Muscle layer of duodenum (tissue), 2 donors: ENCODE results near the gene LCA5L.

ENCODE experiments used
- H3K27ac ChIP-seq: one replicate; pipeline ENCODE4 v1.7.0; 2013; ENCODE audit warnings: mild to moderate bottlenecking, low read length
- H3K27me3 ChIP-seq: one replicate; pipeline ENCODE4 v1.7.0; 2013; ENCODE audit warnings: low read depth, mild to moderate bottlenecking, control low read depth, low read length
- H3K36me3 ChIP-seq, 2 donors: one replicate each; pipeline ENCODE4 v1.7.0; 2013; ENCODE audit warnings: low read length in 2 of 2, control low read depth in 1 of 2, mild to moderate bottlenecking in 1 of 2; ENCODE audit not compliant: insufficient read depth in 2 of 2, control insufficient read depth in 1 of 2
- H3K4me1 ChIP-seq, 2 donors: one replicate each; pipeline ENCODE4 v1.7.0; 2013; ENCODE audit warnings: low read length in 2 of 2, mild to moderate bottlenecking in 2 of 2, control low read depth in 1 of 2, moderate library complexity in 1 of 2; ENCODE audit not compliant: insufficient read depth in 2 of 2, control insufficient read depth in 1 of 2
- H3K4me3 ChIP-seq, 2 donors: one replicate each; pipeline ENCODE4 v1.7.0; 2013; ENCODE audit warnings: low read length in 2 of 2, low read depth in 1 of 2, mild to moderate bottlenecking in 1 of 2
- H3K9me3 ChIP-seq, 2 donors: one replicate each; pipeline ENCODE4 v1.7.0; 2013; ENCODE audit warnings: low read length in 2 of 2, control low read depth in 1 of 2, mild to moderate bottlenecking in 1 of 2; ENCODE audit not compliant: control insufficient read depth in 1 of 2
- donor health status: healthy.

LCA5L gene

DNA sequence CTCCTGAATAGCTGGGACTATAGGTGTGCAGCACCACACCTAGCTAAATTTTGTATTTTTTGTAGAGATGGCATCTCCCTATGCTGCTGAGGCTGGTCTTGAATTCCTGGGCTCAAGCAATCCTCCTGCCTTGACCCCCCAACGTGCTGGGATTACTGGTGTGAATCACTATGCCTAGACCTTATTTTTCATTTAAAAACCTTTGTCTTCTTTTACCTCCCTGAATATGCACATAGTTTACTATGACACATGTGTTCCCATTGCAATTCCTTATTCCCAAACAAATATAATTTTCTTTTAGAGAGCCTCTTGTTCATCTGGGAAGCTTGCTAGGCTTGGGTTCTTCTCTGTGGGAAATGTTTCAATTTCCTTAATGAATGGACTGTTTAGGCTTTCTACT, 23.0 kb upstream of the LCA5L start:
- H3K4me1 ChIP-seq: no peaks in the 10 kb centered on the region
- no peaks in the 10 kb centered on the region for H3K9me3 ChIP-seq
- H3K4me3 ChIP-seq: no peak overlapping the region
- H3K36me3 ChIP-seq: peaks cover 0 to 6% of the 10 kb centered on the region in 2 donors
- H3K27me3 ChIP-seq: no peaks in the 10 kb centered on the region
- H3K27ac ChIP-seq: no peak overlapping the region

DNA sequence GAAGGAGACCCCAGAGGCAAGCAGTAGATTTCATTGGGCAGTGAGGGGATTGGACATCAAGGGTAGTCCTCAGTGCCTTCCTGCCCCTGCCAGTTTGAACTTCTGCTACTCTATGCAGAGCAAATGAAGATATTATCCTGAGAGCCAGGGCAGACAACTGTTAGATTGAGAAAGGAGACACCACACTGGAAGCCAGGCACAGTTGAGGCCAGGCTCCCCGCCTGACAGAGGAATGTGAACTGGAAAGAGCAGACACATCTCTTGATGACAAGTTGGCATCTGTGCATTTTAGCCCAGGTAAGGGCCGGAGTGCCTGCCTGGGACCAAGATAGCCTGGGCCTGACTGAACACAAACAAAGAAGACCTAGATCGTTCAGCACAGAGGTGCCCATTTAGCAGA, 22.2 kb upstream of the LCA5L start:
- H3K27me3 ChIP-seq: no peaks in the 10 kb centered on the region
- no peak overlapping the region for H3K27ac ChIP-seq

GRCh38 chr21:39466584-39466983, 21.0 kb upstream of the LCA5L start:
- Histone ChIP-seq H3K9me3 (no peaks in the 10 kb centered on the region), H3K27ac (no peak overlapping the region), H3K27me3 (no peaks in the 10 kb centered on the region), H3K4me3 (no peak overlapping the region), H3K36me3 (peaks cover 0 to 9% of the 10 kb centered on the region in 2 donors), H3K4me1 (no peaks in the 10 kb centered on the region)

More for the DNA sequence above, 22.2 kb upstream of the LCA5L start:
- Histone ChIP-seq H3K36me3 (peaks cover 0 to 9% of the 10 kb centered on the region in 2 donors), H3K9me3 (no peaks in the 10 kb centered on the region), H3K4me3 (no peak overlapping the region), H3K4me1 (no peaks in the 10 kb centered on the region)

- Histone ChIP-seq H3K36me3 (peaks cover 0 to 9% of the 10 kb centered on the region in 2 donors), H3K4me1 (no peaks in the 10 kb centered on the region), H3K4me3 (no peak overlapping the region), H3K9me3 (no peaks in the 10 kb centered on the region), H3K27me3 (no peaks in the 10 kb centered on the region), H3K27ac (no peak overlapping the region)
These were observed 17.7 kb upstream of the LCA5L start for GRCh38 chr21:39463308-39463707.

- Histone ChIP-seq H3K9me3 (no peaks in the 10 kb centered on the region), H3K4me3 (no peak overlapping the region), H3K27me3 (no peaks in the 10 kb centered on the region), H3K4me1 (no peaks in the 10 kb centered on the region), H3K27ac (no peak overlapping the region), H3K36me3 (peaks cover 0 to 9% of the 10 kb centered on the region in 2 donors)
These were observed 15.8 kb upstream of the LCA5L start for GRCh38 chr21:39461419-39461818.

GRCh38 chr21:39456665-39457064, 11.1 kb upstream of the LCA5L start:
- no peak overlapping the region for H3K27ac ChIP-seq
- H3K27me3 ChIP-seq: no peaks in the 10 kb centered on the region
- no peaks in the 10 kb centered on the region for H3K36me3 ChIP-seq
- no peaks in the 10 kb centered on the region for H3K4me1 ChIP-seq
- no peak overlapping the region for H3K4me3 ChIP-seq
- no peaks in the 10 kb centered on the region for H3K9me3 ChIP-seq

- Histone ChIP-seq H3K4me1 (no peaks in the 10 kb centered on the region), H3K9me3 (no peaks in the 10 kb centered on the region), H3K27me3 (no peaks in the 10 kb centered on the region), H3K27ac (no peak overlapping the region), H3K36me3 (no peaks in the 10 kb centered on the region), H3K4me3 (no peak overlapping the region)
These were observed 9.5 kb upstream of the LCA5L start for GRCh38 chr21:39454949-39455668.

DNA sequence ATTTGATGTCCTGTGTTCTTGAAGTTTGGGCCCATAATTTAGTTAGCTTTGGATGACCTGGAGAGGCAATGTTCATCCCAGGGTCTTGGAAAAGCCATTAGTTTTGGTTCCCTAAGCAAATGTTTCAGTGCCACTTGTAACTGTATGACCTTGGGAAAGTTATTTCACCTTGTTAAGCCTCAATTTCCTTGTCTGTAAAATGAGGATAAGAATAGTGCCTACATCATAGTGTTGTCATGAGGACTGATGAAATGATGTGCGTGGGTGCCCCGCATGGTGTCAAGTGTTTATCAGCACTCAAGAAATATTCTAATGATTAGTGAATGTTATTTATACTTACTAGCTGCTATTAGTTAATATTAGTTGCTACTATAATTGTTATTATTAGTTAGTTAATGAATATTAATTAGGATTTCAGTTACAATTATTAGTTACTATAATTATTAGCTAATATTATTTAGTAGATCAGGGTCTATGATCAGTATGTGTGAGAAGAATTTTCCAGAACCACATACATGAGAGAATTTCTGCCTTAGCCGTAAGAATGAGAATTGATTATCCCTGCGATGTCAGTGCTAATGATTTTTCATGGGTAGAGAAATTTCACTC, 8.1 kb upstream of the LCA5L start:
- H3K9me3 ChIP-seq: no peaks in the 10 kb centered on the region
- no peaks in the 10 kb centered on the region for H3K4me1 ChIP-seq
- no peaks in the 10 kb centered on the region for H3K27me3 ChIP-seq
- H3K4me3 ChIP-seq: no peak overlapping the region
- no peaks in the 10 kb centered on the region for H3K36me3 ChIP-seq
- no peak overlapping the region for H3K27ac ChIP-seq

GRCh38 chr21:39452970-39453342, 7.4 kb upstream of the LCA5L start:
- H3K27me3 ChIP-seq: no peaks in the 10 kb centered on the region
- peak overlapping the region in 1 of 2 donors; percentile 17 for H3K4me3 ChIP-seq
- H3K9me3 ChIP-seq: no peaks in the 10 kb centered on the region
- no peaks in the 10 kb centered on the region for H3K4me1 ChIP-seq
- peak overlapping the region; percentile 83 for H3K27ac ChIP-seq
- no peaks in the 10 kb centered on the region for H3K36me3 ChIP-seq

DNA sequence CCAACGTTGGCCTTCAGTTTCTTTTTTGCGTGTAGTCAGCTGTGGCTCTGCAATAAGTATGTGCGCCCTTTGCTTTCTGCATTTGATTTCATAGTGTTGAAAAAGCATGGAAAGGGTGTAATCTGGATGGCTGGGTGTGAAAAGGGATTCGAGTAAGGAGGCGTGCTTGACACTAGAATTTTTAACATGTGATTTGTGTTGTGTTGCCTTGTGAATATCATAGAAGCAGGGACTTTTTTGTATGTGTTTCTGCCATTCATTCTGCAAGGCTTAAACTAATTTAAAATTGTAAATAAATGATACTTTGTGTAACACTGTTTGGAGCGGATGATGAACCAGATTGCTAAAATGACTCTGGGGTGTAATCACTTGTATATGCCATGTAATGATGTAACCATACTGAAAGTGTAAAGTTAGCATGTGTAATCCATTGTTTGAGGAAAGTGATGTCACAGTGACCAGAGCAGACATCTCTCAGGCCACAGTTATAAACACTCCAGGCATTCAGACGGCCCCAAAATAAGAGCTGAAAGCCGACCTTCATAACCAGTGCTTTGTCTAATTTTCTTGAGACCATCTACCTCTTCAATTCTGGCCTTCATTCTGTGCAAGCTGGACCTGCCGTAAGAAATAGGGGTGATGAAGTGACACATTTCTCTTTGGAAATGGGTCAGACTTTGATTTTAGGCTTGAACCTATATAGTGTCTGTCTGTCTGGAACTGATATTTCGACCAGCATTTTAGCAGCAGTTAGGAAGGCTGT, 6.8 kb upstream of the LCA5L start:
- peak overlapping the region; percentile 83 for H3K27ac ChIP-seq
- H3K27me3 ChIP-seq: no peaks in the 10 kb centered on the region
- no peaks in the 10 kb centered on the region for H3K36me3 ChIP-seq
- no peaks in the 10 kb centered on the region for H3K9me3 ChIP-seq
- peak overlapping the region; percentile 32 to 39 for H3K4me3 ChIP-seq
- no peaks in the 10 kb centered on the region for H3K4me1 ChIP-seq

DNA sequence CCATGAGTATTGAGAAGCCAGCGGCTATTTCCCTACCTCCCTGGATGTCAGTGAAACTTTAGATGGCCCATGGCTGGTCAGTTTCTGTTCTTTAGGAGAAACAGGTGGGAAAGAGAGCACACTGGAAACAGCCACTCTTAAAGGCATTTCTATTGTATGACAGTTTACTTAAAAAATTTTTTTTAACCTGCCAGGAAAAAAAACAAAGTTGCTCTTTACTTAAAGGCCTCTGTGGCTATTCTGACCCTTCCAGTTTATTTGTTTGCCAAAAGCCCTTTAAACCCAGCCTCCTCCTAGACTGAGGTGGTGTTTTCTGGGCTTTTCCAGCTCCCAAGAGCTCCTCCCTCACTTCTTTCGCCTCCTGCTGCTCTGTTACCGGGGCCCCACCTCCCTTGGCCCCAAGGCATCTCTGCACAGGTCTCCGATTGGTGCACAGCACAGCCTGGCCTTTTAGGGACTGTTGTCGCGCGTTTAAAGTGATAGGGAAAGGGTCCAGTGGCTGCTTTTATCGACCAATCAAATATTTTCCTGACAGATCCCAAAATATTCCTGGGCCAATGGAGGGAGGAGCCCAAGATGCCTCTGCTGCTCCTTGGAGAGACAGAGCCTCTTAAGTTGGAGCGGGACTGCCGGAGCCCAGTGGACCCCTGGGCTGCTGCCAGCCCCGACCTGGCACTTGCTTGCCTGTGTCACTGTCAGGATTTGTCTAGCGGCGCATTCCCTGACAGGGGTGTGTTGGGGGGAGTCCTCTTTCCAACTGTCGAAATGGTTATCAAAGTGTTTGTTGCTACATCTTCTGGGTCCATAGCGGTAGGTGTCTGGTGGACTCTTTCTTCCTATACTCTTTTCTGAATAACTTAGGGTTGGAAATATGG, 6.0 kb upstream of the LCA5L start, which contains the start of gene SH3BGR:
Gene SH3BGR, plus strand, starts transcription at position 639 of the 875 bp plus-strand sequence. Its CDS starts 127 bp downstream, at position 766.
- H3K36me3 ChIP-seq: no peaks in the 10 kb centered on the region
- H3K9me3 ChIP-seq: no peaks in the 10 kb centered on the region
- no peaks in the 10 kb centered on the region for H3K27me3 ChIP-seq
- H3K4me1 ChIP-seq: no peaks in the 10 kb centered on the region
- peak within 1 kb of the TSS; percentile 83 for H3K27ac ChIP-seq
- H3K4me3 ChIP-seq: peak within 1 kb of the TSS; percentile 32 to 39
